OCI-LY1 (cell line): Measurements from ENCODE around the gene CRYGA.

Experiments used
- CTCF ChIP-seq: fragments of 200-600 bp; sonication (generic), shearing (Covaris generic); IDR thresholded peaks from 2 replicates; pipeline ENCODE4 v1.5.1; 2017; ENCODE audit warnings: mild to moderate bottlenecking, antibody characterized with exemption, low read length, moderate library complexity, mixed read lengths
- EZH2 ChIP-seq: fragments of 200-600 bp; sonication (generic), shearing (Covaris generic); IDR thresholded peaks from 2 replicates; pipeline ENCODE4 v1.8.0; 2017; ENCODE audit warnings: borderline replicate concordance, mixed run types, mild to moderate bottlenecking, antibody characterized with exemption, low read length, moderate library complexity, mixed read lengths

- no peak for TF ChIP-seq CTCF
- TF ChIP-seq EZH2: no peak
These were observed 36.3 kb downstream of the CRYGA start for GRCh38 chr2:208127090-208127489.
